Keratinocyte (primary cell): ENCODE results near the gene ERG.

Experiments used
- EZH2 ChIP-seq: IDR thresholded peaks from one replicate; pipeline ENCODE4 v1.6.1; 2012; ENCODE audit warnings: inconsistent platforms, mild to moderate bottlenecking, low read length, moderate library complexity
- TF ChIP-seq, protein P1 (sequence below), 3 experiments: IDR thresholded peaks in 1 of 3; conservative IDR thresholded peaks in 1 of 3; optimal IDR thresholded peaks in 1 of 3; 2 replicates in 2 of 3; 3 replicates in 1 of 3; pipeline versions ENCODE3 to v1.5.1; 2011; ENCODE audit warnings: low read length in 3 of 3, mild to moderate bottlenecking in 3 of 3, moderate library complexity in 2 of 3, control low read depth in 1 of 3, inconsistent platforms in 1 of 3; ENCODE audit not compliant: insufficient read depth in 2 of 3; ENCODE audit errors: extremely low read depth in 1 of 3

- TF ChIP-seq, protein P1, sequence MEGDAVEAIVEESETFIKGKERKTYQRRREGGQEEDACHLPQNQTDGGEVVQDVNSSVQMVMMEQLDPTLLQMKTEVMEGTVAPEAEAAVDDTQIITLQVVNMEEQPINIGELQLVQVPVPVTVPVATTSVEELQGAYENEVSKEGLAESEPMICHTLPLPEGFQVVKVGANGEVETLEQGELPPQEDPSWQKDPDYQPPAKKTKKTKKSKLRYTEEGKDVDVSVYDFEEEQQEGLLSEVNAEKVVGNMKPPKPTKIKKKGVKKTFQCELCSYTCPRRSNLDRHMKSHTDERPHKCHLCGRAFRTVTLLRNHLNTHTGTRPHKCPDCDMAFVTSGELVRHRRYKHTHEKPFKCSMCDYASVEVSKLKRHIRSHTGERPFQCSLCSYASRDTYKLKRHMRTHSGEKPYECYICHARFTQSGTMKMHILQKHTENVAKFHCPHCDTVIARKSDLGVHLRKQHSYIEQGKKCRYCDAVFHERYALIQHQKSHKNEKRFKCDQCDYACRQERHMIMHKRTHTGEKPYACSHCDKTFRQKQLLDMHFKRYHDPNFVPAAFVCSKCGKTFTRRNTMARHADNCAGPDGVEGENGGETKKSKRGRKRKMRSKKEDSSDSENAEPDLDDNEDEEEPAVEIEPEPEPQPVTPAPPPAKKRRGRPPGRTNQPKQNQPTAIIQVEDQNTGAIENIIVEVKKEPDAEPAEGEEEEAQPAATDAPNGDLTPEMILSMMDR (optimal IDR thresholded peaks at IDR 0.05 in 1 of 3, IDR thresholded peaks at IDR 0.05 in 1 of 3, conservative IDR thresholded peaks at IDR 0.05 in 1 of 3; ENCODE audit: extremely low read depth in 1 of 3, insufficient read depth in 2 of 3, low read length in 3 of 3), result no peak
- no peak for TF ChIP-seq EZH2
Measured at GRCh38 chr21:38376693-38377092, 121.6 kb downstream of the ERG start.
